ENCODE data around the gene SLC4A2.

Gene SLC4A2

GRCh38 chr7:151057989-151058780 is 1.2 kb upstream of the SLC4A2 start:
- peak overlapping the region; percentile 50 to 90 for H3K27ac ChIP-seq (ENCODE audit: insufficient read depth in 1 of 2, low read depth in 1 of 2, low read length in 2 of 2, poor library complexity in 1 of 2, severe bottlenecking in 2 of 2)
- DNase-seq: peak; percentile 99 to 100 (median 99)
- H3K27me3 ChIP-seq (replicated peaks in 2 of 5; ENCODE audit: control insufficient read depth in 4 of 5, insufficient read depth in 5 of 5, low read length in 4 of 5): no peaks in the 10 kb centered on the region
- H3K4me3 ChIP-seq (ENCODE audit: control insufficient read depth in 1 of 7, extremely low read depth in 1 of 7, insufficient read depth in 4 of 7, low read depth in 2 of 7, low read length in 6 of 7): peak overlapping the region; percentile 68 to 98 (median 82)
- ChIA-PET CTCF (interaction anchor here (1.0 to 7.2 kb wide), 3 partner anchors 17 to 54 kb away, joined by 5 to 64 read pairs (median 5); partner anchors contain the start of gene ABCB8), POLR2A (interaction anchor here (0.7 to 1.1 kb wide), 2 partner anchors 18 to 30 kb away, joined by 3 to 4 read pairs; partner anchors contain the start of gene ABCB8)
- no peaks in the 10 kb centered on the region for H3K9me3 ChIP-seq (ENCODE audit: control extremely low read depth in 1 of 5, control insufficient read depth in 4 of 5, insufficient read depth in 2 of 5, low read depth in 1 of 5, low read length in 4 of 5)
- H3K4me1 ChIP-seq (ENCODE audit: control extremely low read depth in 1 of 4, control insufficient read depth in 4 of 4, insufficient read depth in 4 of 4, low read length in 3 of 4): peaks cover 5 to 47% (median 40%) of the 10 kb centered on the region in 4 experiments
- peaks cover 0 to 10% (median 6%) of the 10 kb centered on the region in 4 experiments for H3K36me3 ChIP-seq (ENCODE audit: control insufficient read depth in 4 of 4, insufficient read depth in 4 of 4, low read length in 3 of 4)
- 2% methylated on average over 41 of the region's 46 CpGs for WGBS (ENCODE audit: insufficient coverage)

DNA sequence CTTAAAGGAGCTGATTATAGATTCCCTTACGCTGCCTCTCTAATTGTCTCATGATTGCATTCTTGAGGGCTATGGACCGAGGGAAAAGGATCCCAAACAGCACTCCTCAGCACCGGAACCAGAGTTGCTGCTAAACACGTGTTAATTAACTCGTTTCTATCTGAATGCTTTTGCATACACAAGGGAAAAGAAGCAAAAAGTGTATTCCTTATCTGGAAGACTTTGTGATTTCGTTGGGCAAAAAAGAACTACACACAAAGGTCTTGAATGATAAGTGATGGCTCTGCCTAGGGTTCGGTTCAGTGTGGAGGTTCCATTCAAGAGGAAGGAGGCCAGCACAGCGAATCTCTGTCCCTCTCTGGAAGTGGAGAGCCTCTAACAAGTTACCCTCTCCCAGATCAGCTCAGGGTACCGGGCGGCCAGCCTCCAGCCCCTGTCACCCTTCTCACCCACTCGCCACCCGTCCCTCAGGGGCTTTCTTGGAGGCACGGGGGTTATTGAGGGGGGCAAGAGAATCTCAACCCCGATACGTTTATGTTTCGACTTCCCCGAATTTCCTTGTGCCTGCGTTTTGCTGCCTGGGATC is 515 bp upstream of the SLC4A2 start:
- 0% methylated on average over 10 of the region's 18 CpGs for WGBS (ENCODE audit: insufficient coverage)
- ChIA-PET POLR2A (interaction anchor here (0.6 to 1.1 kb wide), 2 partner anchors 19 to 1275 kb away, joined by 3 to 4 read pairs; no protein-coding TSS in a partner anchor), CTCF (interaction anchor here (1.0 to 7.2 kb wide), 3 partner anchors 17 to 53 kb away, joined by 5 to 64 read pairs (median 5); partner anchors contain the start of gene ABCB8)
- no peaks in the 10 kb centered on the region for H3K27me3 ChIP-seq (replicated peaks in 2 of 5; ENCODE audit: control insufficient read depth in 4 of 5, insufficient read depth in 5 of 5, low read length in 4 of 5)
- peak overlapping the region; percentile 57 to 98 (median 82) for H3K4me3 ChIP-seq (ENCODE audit: control insufficient read depth in 1 of 7, extremely low read depth in 1 of 7, insufficient read depth in 4 of 7, low read depth in 2 of 7, low read length in 6 of 7)
- H3K9me3 ChIP-seq (ENCODE audit: control extremely low read depth in 1 of 5, control insufficient read depth in 4 of 5, insufficient read depth in 2 of 5, low read depth in 1 of 5, low read length in 4 of 5): no peaks in the 10 kb centered on the region
- peaks cover 5 to 44% (median 37%) of the 10 kb centered on the region in 4 experiments for H3K4me1 ChIP-seq (ENCODE audit: control extremely low read depth in 1 of 4, control insufficient read depth in 4 of 4, insufficient read depth in 4 of 4, low read length in 3 of 4)
- H3K36me3 ChIP-seq (ENCODE audit: control insufficient read depth in 4 of 4, insufficient read depth in 4 of 4, low read length in 3 of 4): peaks cover 0 to 14% (median 10%) of the 10 kb centered on the region in 4 experiments
- DNase-seq: no peak
- H3K27ac ChIP-seq (ENCODE audit: insufficient read depth in 1 of 2, low read depth in 1 of 2, low read length in 2 of 2, poor library complexity in 1 of 2, severe bottlenecking in 2 of 2): peak overlapping the region in 1 of 2 experiments; percentile 90

GRCh38 chr7:151060113-151060415 is 675 bp downstream of the SLC4A2 start:
- CTCF ChIA-PET: interaction anchor here (0.8 to 7.2 kb wide), 7 partner anchors 16 to 51 kb away, joined by 3 to 64 read pairs (median 6); partner anchors contain the start of genes ABCB8 and TMUB1
- POLR2A ChIA-PET: interaction anchor here (1.3 kb wide), 1 partner anchor 50 kb away, joined by 3 read pairs; no protein-coding TSS in a partner anchor
- peaks cover 0 to 24% (median 15%) of the 10 kb centered on the region in 4 experiments for H3K36me3 ChIP-seq (ENCODE audit: control insufficient read depth in 4 of 4, insufficient read depth in 4 of 4, low read length in 3 of 4)
- H3K9me3 ChIP-seq (ENCODE audit: control extremely low read depth in 1 of 5, control insufficient read depth in 4 of 5, insufficient read depth in 2 of 5, low read depth in 1 of 5, low read length in 4 of 5): no peaks in the 10 kb centered on the region
- H3K27ac ChIP-seq (ENCODE audit: insufficient read depth in 1 of 2, low read depth in 1 of 2, low read length in 2 of 2, poor library complexity in 1 of 2, severe bottlenecking in 2 of 2): peak overlapping the region in 1 of 2 experiments; percentile 66
- 3% methylated on average over 12 of the region's 17 CpGs for WGBS (ENCODE audit: insufficient coverage)
- H3K27me3 ChIP-seq (replicated peaks in 2 of 5; ENCODE audit: control insufficient read depth in 4 of 5, insufficient read depth in 5 of 5, low read length in 4 of 5): no peaks in the 10 kb centered on the region
- DNase-seq: no peak
- peak overlapping the region; percentile 57 to 98 (median 82) for H3K4me3 ChIP-seq (ENCODE audit: control insufficient read depth in 1 of 7, extremely low read depth in 1 of 7, insufficient read depth in 4 of 7, low read depth in 2 of 7, low read length in 6 of 7)
- peaks cover 5 to 44% (median 37%) of the 10 kb centered on the region in 4 experiments for H3K4me1 ChIP-seq (ENCODE audit: control extremely low read depth in 1 of 4, control insufficient read depth in 4 of 4, insufficient read depth in 4 of 4, low read length in 3 of 4)

DNA sequence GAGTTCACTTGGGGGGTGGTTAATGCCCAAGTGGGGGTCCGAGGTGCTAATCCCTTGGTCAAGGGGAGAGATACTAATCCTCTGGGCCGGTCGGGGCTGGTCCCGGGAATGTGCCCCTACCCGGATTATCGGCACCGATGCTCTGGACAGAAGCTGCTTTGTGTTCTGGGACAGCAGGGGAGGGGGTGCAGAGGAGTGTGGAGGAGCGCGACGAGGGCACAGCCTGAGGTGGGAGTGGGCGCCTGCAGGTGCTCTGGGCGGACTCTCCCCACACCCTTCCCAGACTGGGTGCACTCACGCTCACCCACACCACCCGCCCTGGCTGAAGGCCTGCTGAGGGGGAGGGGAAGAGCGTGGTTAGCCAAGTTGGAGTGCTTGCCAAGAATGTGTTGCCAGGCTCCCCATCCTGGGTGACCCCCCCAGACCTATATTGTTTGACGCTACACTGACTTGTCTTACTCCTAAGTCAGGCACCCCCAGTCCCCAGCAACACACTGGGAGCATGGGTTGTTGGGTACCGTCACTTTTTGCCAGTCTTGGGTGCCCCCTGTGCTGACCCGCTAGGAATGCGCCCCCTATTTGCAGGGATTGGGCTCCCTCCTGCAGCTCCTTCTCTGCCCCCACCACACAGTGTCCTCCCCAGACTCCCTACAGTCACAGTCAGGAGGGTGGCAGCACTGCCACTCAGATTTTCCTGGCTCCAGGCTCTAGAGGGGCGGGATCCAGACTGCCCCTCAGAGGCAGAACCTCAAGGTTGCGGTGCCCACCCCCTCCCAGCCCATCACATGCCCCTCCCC is 1.2 kb downstream of the SLC4A2 start:
- WGBS (ENCODE audit: insufficient coverage): 27% methylated on average over 8 of the region's 21 CpGs
- CTCF ChIA-PET: interaction anchor here (0.8 to 7.2 kb wide), 11 partner anchors 10 to 52 kb away, joined by 3 to 64 read pairs (median 4); partner anchors contain the start of genes ABCB8 and TMUB1
- peak in 2 of 3 donors; percentile 25 to 38 for DNase-seq

DNA sequence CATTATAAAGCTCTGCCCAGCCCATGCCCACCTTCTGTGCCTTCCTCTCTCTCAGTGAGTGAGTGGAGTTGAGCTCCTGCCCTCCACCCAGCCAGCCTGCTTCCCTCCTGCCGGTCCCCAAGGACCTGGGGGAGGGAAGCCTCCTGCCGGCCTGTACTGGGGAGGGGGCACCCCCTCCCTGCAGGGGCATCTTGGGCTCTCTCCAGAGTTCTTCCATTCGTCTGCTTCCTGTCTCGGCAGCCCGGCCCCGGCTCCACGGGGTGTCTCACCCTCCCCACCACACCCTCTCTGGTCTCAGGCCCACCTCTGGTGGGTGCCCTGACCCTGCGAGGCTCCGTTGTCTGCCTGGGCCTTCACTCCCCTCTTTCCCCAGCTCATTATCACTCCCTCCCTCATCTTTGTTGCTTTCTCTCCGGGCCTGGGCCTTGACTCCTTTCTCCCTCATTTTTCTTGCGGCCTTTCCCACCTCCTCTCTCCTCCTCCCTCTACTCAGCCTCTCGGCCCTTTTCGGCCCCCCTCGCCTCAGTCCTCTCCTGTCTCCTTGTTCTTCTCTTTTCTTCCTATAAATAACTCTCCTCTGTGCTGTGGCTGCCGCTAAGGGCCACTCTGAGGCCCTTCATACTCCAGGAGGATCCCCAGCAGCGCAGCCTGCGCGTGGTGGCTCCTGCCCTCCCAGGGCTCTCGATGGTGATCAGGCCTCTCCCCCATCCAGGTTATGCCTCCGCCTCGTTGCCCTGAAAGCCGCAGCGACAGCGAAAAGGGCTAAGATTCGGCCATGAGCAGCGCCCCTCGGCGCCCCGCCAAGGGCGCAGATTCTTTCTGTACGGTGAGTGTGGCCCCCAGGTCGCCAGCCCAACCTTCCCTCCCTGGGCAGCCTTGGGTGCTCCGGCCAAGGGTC is 2.1 kb downstream of the SLC4A2 start:
- H3K27ac ChIP-seq (ENCODE audit: insufficient read depth in 1 of 2, low read depth in 1 of 2, low read length in 2 of 2, poor library complexity in 1 of 2, severe bottlenecking in 2 of 2): peak overlapping the region in 1 of 2 experiments; percentile 66
- H3K36me3 ChIP-seq (ENCODE audit: control insufficient read depth in 4 of 4, insufficient read depth in 4 of 4, low read length in 3 of 4): peaks cover 0 to 38% (median 26%) of the 10 kb centered on the region in 4 experiments
- DNase-seq: no peak
- no peaks in the 10 kb centered on the region for H3K9me3 ChIP-seq (ENCODE audit: control extremely low read depth in 1 of 5, control insufficient read depth in 4 of 5, insufficient read depth in 2 of 5, low read depth in 1 of 5, low read length in 4 of 5)
- H3K4me1 ChIP-seq (ENCODE audit: control extremely low read depth in 1 of 4, control insufficient read depth in 4 of 4, insufficient read depth in 4 of 4, low read length in 3 of 4): peaks cover 5 to 43% (median 37%) of the 10 kb centered on the region in 4 experiments
- ChIA-PET POLR2A (interaction anchor here (1.3 kb wide), 1 partner anchor 49 kb away, joined by 3 read pairs; no protein-coding TSS in a partner anchor), CTCF (interaction anchor here (0.8 to 7.2 kb wide), 8 partner anchors 10 to 51 kb away, joined by 3 to 64 read pairs (median 3); partner anchors contain the start of gene ABCB8)
- WGBS (ENCODE audit: insufficient coverage): 92% methylated on average over 30 of the region's 33 CpGs
- no peaks in the 10 kb centered on the region for H3K27me3 ChIP-seq (replicated peaks in 2 of 5; ENCODE audit: control insufficient read depth in 4 of 5, insufficient read depth in 5 of 5, low read length in 4 of 5)
- peak overlapping the region in 1 of 7 experiments; percentile 81 for H3K4me3 ChIP-seq (ENCODE audit: control insufficient read depth in 1 of 7, extremely low read depth in 1 of 7, insufficient read depth in 4 of 7, low read depth in 2 of 7, low read length in 6 of 7)

More for the DNA sequence above, 1.2 kb downstream of the SLC4A2 start:
- Histone ChIP-seq H3K36me3 (ENCODE audit: control insufficient read depth in 4 of 4, insufficient read depth in 4 of 4, low read length in 3 of 4) (peaks cover 0 to 30% (median 21%) of the 10 kb centered on the region in 4 experiments), H3K27ac (ENCODE audit: insufficient read depth in 1 of 2, low read depth in 1 of 2, low read length in 2 of 2, poor library complexity in 1 of 2, severe bottlenecking in 2 of 2) (peak overlapping the region in 1 of 2 experiments; percentile 66), H3K4me1 (ENCODE audit: control extremely low read depth in 1 of 4, control insufficient read depth in 4 of 4, insufficient read depth in 4 of 4, low read length in 3 of 4) (peaks cover 5 to 44% (median 37%) of the 10 kb centered on the region in 4 experiments), H3K9me3 (ENCODE audit: control extremely low read depth in 1 of 5, control insufficient read depth in 4 of 5, insufficient read depth in 2 of 5, low read depth in 1 of 5, low read length in 4 of 5) (no peaks in the 10 kb centered on the region), H3K27me3 (replicated peaks in 2 of 5; ENCODE audit: control insufficient read depth in 4 of 5, insufficient read depth in 5 of 5, low read length in 4 of 5) (no peaks in the 10 kb centered on the region), H3K4me3 (ENCODE audit: control insufficient read depth in 1 of 7, extremely low read depth in 1 of 7, insufficient read depth in 4 of 7, low read depth in 2 of 7, low read length in 6 of 7) (peak overlapping the region; percentile 57 to 98 (median 82))
- POLR2A ChIA-PET: interaction anchor here (1.3 kb wide), 1 partner anchor 50 kb away, joined by 3 read pairs; no protein-coding TSS in a partner anchor

- no peak overlapping the region for H3K4me3 ChIP-seq (ENCODE audit: control insufficient read depth in 1 of 7, extremely low read depth in 1 of 7, insufficient read depth in 4 of 7, low read depth in 2 of 7, low read length in 6 of 7)
- peaks cover 3 to 38% (median 31%) of the 10 kb centered on the region in 4 experiments for H3K4me1 ChIP-seq (ENCODE audit: control extremely low read depth in 1 of 4, control insufficient read depth in 4 of 4, insufficient read depth in 4 of 4, low read length in 3 of 4)
Measured at GRCh38 chr7:151062111-151062398, 2.7 kb downstream of the SLC4A2 start.

More at GRCh38 chr7:151062111-151062398, 2.7 kb downstream of the SLC4A2 start:
- H3K27me3 ChIP-seq (replicated peaks in 2 of 5; ENCODE audit: control insufficient read depth in 4 of 5, insufficient read depth in 5 of 5, low read length in 4 of 5): no peaks in the 10 kb centered on the region
- peak overlapping the region in 1 of 2 experiments; percentile 66 for H3K27ac ChIP-seq (ENCODE audit: insufficient read depth in 1 of 2, low read depth in 1 of 2, low read length in 2 of 2, poor library complexity in 1 of 2, severe bottlenecking in 2 of 2)
- ChIA-PET POLR2A (no interaction called here), CTCF (interaction anchor here (0.8 to 7.2 kb wide), 3 partner anchors 14 to 34 kb away, joined by 3 to 64 read pairs (median 5); partner anchors contain the start of gene ABCB8)
- peaks cover 2 to 44% (median 32%) of the 10 kb centered on the region in 4 experiments for H3K36me3 ChIP-seq (ENCODE audit: control insufficient read depth in 4 of 4, insufficient read depth in 4 of 4, low read length in 3 of 4)
- DNase-seq: no peak
- H3K9me3 ChIP-seq (ENCODE audit: control extremely low read depth in 1 of 5, control insufficient read depth in 4 of 5, insufficient read depth in 2 of 5, low read depth in 1 of 5, low read length in 4 of 5): no peaks in the 10 kb centered on the region
- 95% methylated on average over 9 of the region's 11 CpGs for WGBS (ENCODE audit: insufficient coverage)

Measured in common myeloid progenitor, CD34-positive (primary cell).